Upper lobe of left lung (tissue), 4 donors: Measurements from ENCODE around the gene ADORA1.

Experiments used
- EP300 ChIP-seq, 4 donors: sonication (generic); formaldehyde crosslinking; IDR thresholded peaks; one replicate each; pipeline ENCODE4 v1.5.1; 2017; ENCODE audit warnings: antibody characterized with exemption in 4 of 4, control low read depth in 2 of 4
- POLR2A ChIP-seq, 4 donors: fragments of 450-650 bp; IDR thresholded peaks; one replicate each; pipeline ENCODE4 v1.5.1; 2016 to 2017; ENCODE audit warnings: antibody characterized with exemption in 4 of 4, mild to moderate bottlenecking in 2 of 4
- POLR2AphosphoS5 ChIP-seq, 2 donors: sonication (generic); formaldehyde crosslinking; IDR thresholded peaks; one replicate each; pipeline ENCODE4 v1.5.1; 2017; ENCODE audit warnings: antibody characterized with exemption in 2 of 2
- TF ChIP-seq, protein P1 (sequence below), 6 experiments: fragments of 450-650 bp in 4 of 6; fragments of 200-600 bp in 2 of 6; sonication (generic) in 2 of 6; IDR thresholded peaks; one replicate each; pipeline ENCODE4 v1.5.1; 2016 to 2019; ENCODE audit warnings: antibody characterized with exemption in 6 of 6

DNA sequence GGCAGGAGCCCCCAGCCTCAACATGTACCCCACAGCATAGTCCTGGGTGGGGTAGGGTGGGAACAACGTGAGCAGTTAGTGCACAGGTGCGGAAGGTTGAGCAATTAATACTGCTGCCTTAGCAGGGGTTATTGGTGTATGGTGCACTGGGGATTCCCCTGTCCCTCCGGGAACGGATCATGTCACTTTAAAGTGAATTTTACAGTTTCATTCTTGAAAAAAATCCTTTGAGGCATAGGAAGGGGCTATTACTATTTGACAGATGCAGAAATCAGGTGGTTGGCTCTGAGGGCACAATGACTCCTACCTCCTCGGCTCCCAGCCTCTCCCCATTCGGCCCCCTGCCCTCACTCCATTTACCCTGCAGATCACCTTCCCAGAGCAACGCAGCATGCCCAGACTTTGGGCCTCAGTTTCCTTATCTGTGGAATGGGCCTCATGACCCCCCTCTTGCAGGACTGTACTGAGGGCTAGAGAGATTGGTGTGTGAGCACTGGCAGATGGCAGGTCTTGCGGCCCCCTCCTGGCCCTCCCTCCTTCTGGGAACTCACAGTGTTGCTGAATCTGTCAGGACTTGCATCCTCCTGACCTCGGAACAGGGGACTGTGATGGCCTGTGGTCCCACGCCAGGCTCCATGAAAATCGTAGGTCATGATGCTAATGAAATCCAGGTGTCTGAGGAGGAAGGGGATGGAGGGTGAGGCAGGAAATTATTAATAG lies 53.2 kb downstream of the ADORA1 start:
- TF ChIP-seq POLR2A (IDR thresholded peaks at IDR 0.05) (no peak), EP300 (IDR thresholded peaks at IDR 0.05) (no peak), POLR2AphosphoS5 (IDR thresholded peaks at IDR 0.05) (no peak)
- TF ChIP-seq, protein P1, sequence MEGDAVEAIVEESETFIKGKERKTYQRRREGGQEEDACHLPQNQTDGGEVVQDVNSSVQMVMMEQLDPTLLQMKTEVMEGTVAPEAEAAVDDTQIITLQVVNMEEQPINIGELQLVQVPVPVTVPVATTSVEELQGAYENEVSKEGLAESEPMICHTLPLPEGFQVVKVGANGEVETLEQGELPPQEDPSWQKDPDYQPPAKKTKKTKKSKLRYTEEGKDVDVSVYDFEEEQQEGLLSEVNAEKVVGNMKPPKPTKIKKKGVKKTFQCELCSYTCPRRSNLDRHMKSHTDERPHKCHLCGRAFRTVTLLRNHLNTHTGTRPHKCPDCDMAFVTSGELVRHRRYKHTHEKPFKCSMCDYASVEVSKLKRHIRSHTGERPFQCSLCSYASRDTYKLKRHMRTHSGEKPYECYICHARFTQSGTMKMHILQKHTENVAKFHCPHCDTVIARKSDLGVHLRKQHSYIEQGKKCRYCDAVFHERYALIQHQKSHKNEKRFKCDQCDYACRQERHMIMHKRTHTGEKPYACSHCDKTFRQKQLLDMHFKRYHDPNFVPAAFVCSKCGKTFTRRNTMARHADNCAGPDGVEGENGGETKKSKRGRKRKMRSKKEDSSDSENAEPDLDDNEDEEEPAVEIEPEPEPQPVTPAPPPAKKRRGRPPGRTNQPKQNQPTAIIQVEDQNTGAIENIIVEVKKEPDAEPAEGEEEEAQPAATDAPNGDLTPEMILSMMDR (IDR thresholded peaks at IDR 0.05) = no peak
